Measurements from ENCODE around the gene UBQLN1.

The UBQLN1 gene

DNA sequence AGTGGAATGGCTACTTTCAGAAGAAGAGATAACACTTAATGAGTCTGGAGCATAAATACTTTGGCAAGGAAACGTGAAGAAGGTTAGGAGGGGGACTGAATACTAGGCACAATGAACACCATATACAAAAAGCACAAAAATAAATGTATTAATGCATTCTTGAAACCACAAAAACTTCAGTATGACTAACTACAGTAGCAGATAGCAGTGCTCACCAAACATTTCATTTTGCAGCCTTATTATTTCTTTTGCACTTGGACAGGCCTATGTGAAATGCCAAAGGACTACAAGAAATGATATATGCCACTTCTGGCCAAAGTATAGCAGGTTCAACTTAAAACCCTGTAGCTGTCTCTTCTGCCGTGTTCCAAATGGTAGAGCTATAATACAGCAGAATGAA lies 26.3 kb downstream of the UBQLN1 start:
- no peak for DNase-seq

DNA sequence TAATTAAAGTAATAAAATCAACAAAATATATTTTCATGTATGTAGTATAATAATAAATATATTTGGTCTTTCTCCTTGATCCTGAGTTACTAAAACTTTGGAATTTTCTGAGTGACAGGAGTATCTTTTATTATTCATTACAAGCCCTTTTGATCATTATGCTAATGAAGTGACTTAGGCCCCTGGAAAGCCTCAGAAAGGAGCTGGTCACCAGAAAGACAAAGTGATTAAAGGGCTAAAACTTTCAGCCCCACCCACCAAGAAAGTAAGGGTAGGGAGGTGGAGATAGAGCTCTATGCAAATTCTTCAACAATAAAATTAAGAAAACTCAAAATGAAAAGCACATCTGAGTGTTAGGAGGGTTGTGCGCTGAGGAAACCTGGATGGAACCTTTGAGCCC lies 27.5 kb downstream of the UBQLN1 start:
- no peak for DNase-seq

DNA sequence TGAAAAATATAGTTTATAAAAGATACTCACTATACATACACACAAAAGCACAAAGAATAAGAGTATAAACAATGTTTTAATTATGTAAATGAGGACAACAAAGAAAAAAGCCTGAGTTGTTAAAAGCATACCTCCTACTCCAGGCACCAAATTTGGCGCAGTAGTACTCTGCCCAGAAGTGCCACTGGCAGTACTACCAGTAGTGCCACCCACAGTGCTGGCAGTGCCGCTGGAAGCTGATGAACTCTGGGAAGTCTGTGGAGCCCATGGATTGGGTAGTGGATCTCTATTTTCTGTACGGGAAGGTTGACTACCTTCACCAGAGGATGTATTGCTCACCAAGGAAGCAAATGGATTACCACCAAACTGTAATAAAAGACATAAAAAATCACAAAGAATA lies 30.2 kb downstream of the UBQLN1 start:
- no peak for DNase-seq

GRCh38 chr9:83675466-83675865 lies 32.3 kb downstream of the UBQLN1 start:
- no peak for DNase-seq

DNA sequence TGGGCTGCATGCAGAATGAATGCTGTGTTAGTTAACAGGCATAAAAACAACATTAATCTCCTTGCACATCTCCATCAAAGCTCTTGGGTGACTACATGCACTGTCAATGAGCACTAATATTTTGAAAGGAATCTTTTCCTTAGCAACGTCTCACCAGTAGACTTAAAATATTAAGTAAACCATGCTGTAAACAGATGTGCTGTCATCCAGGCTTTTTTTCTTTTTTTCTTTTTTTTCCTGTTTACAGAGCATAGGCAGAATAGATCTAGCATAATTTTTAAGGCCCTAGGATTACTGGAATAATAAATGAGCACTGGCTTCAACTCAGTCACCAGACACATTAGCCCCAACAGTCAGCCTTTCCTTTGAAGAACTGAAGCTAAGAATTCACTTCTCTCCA lies 36.3 kb downstream of the UBQLN1 start:
- no peak for DNase-seq

- no peak for DNase-seq
Measured at GRCh38 chr9:83670381-83670780, 37.4 kb downstream of the UBQLN1 start.

DNA sequence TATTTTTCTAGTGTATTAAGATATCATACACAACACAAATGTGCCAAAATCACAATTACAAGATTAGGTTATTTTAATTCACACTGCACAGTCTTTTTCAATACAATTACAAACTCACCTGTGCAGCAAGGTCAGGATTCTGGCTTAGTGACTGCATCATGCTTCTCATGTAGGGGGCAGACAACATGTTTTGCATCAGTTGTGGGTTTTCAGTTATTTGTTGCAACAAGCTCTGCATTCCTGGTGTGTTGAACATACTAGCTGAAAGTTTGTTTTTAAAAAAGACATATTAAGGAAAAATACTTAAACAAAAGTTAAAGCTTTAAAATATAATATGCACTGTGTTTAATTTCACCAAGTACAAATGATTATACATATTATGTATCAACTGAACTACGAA lies 38.7 kb downstream of the UBQLN1 start:
- no peak for DNase-seq

DNA sequence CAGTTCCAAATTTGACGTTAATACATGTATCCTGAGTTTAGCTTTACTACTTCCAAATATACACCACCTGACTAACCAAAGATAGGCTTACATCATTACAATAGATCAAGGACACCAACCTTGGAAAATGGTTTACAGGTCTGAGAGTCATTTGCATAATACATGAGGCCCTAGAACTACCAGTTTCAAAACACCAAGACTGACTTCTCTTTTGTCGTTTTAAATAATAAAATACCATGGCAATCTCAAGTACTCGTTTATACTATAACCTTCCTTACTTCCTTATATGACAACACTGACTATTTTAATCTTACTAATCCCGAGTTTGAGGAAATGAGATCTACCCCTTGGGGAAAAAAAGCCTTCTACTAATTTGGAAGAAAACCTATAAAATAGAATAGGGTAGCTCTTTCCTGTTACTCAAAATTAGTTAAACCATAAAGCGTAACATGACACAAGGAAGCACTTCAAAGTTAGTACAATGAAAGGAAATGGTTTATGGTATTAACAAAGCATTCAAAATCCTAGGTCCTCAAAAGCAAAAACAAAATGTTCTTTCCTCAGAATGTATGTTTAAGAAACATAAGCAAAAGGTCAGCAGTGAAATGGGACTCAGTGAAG lies 42.1 kb downstream of the UBQLN1 start:
- DNase-seq = no peak

GRCh38 chr9:83662933-83663332 lies 44.8 kb downstream of the UBQLN1 start:
- DNase-seq = no peak

- no peak for DNase-seq
Measured at GRCh38 chr9:83656952-83657351, 50.8 kb downstream of the UBQLN1 start.

GRCh38 chr9:83656032-83656680 lies 51.6 kb downstream of the UBQLN1 start:
- no peak for DNase-seq

DNA sequence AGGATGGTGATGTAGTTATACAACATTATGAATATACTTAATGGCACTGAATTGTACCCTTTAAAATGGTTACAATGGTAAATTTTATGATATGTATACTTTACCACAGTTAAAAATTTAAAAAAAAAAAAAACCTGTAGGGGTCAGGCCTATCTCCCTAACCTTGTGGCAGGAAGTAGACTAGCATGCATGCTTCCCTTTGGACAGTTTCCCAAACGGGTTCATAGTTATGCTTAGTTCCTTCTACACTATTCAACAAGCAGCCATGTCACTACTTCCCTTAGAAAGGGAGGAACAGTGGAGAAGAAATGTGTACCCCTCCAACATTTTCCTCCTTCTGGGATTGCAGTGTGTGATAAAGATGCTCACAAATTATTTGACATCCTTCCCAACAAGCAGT lies 52.3 kb downstream of the UBQLN1 start:
- DNase-seq = no peak

DNA sequence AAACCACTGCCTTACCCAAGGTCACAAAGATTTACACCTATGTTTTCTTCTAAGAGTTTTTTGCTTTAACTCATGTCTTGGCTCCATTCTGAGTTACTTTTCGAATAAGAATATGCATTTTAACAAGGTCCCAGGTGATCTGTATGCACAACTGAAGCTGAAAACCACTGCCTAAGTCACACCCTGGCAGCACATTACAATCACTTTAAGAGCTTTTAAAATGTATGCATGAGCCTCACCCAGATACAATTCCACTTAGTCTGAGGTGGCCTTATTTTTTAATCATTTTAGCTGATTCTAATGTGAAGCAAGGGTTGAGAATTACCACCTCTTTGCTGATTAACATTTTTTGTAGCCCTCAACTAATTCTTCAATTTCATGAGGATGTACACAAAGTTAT lies 55.3 kb downstream of the UBQLN1 start:
- no peak for DNase-seq

DNA sequence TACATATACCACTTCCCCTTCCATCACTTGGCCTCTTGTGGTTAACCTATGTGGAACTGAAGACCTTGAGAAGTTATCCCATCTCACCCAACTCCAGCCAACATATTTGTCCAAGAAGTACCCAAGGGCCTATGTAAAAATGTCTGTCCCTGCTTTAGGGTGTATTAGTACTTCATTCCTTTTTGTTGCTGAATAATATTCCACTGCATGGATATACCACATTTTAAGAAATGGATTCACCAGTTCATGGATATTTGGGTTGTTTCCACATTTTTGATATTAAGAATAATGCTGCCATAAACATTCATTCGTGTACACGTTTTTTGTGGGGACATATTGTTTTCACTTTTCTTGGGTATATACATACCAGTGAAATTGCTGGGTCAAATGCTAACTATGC lies 56.2 kb downstream of the UBQLN1 start:
- DNase-seq = no peak

DNA sequence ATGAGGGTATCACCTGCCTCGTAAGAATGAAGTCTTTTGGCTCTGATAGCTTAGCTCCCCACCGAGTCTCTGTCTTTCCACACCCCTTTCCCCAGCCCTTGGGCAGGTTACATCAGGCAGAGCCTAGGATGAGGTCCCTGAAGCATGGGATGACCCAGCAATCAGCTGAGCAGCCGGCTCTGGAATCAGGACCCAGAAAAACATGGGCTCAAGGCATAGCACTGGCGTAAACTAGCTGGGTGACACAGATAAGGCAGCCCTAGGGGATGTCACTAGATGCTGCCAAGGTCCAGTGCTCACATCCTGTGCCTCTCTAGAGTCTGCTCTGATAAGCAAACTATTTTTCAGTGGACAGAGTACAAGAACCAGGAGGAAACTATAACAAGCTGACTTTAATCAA lies 58.2 kb downstream of the UBQLN1 start:
- no peak for DNase-seq

DNA sequence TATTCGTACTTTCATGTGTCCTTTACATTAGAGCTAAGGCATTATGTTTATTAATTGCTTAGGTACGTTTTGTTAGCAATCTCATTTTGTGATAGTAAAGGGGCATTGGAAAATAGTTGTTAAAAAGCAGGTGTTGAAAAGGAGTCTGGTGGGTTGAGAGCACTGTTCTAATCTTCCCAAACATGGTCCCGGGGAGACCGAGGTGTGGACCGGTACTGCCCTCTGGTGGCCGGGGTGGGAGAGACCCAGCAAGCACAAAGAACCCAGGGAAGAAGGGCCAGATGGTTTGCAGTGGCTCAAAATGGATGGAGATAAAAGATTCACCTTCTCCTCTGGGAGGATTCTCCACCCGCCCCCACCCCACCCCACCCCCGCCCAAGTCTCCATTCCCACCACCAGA lies 58.7 kb downstream of the UBQLN1 start:
- DNase-seq = peak; percentile 60

DNA sequence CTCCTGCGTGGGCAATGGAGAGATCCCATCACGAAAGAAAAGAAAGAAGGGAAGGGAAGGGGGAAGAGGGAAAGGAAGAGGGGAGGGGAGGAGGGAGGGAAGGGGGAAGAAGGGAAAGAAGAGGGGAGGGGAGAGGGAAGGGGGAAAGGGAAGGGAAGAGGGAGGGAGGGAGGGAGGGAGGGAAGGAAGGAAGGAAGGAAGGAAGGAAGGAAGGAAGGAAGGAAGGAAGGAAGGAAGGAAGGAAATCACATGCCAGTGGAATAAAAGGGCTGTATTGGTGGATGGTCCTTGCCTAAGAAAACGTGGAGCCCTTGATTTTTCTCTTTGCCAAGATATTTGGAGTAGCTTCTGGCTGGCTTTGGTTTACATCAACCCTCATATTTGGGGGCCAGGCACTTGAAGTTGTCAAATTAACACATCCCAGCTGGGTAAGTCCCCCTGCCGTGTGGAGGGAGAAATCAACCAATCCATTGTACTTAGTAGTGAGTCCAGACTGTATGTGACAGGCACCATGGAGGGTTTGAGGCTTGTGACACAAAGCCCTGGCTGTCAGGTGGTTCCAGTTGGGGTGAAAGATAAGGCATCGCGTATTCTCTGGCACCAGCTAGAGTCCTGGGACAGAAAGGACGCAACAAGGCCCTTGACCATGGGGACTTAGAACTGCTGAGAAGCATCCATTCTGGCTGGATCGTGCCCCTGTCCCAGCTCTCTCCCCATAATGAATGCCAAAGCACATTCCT lies 61.1 kb downstream of the UBQLN1 start:
- no peak for DNase-seq

DNA sequence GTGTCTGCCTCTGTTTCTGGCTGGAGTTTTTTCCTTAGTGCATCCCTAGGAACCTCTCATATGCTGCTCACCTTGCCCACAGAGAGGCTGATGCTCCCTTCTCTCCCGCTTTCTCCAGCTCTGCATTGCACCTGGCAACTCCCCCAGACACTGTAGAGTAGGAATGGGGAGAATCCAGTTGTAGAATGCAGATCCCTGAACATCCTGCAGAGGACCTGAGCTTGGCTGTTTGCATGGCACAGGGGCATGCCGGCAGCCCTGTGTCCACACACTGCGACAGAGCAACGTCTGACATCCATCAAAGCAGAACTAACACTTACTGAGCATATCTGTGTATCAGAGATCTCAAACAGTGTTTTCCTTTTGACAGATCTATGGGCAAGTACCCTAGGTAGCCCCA lies 65.0 kb downstream of the UBQLN1 start:
- no peak for DNase-seq

GRCh38 chr9:83639266-83639665 lies 68.5 kb downstream of the UBQLN1 start:
- no peak for DNase-seq

- DNase-seq = no peak
Measured at GRCh38 chr9:83637389-83637788, 70.4 kb downstream of the UBQLN1 start.

DNA sequence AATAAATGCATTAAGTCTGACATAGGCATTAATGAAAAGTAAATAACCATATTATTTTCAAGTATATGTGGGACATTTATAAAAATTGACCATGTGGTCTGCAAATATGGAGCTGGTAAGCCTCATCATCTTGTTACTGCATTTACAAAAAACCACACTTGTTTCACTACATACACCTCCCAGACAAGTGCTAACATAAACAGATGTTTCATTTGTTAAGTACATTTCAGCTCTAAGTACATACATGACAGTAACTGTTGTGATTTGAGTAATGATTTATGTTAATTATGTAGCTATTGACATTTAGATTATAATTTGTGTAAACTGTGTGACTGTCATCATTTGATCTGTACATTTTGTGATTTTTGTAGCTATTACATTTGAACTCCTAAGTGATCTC lies 70.9 kb downstream of the UBQLN1 start:
- DNase-seq = no peak

DNA sequence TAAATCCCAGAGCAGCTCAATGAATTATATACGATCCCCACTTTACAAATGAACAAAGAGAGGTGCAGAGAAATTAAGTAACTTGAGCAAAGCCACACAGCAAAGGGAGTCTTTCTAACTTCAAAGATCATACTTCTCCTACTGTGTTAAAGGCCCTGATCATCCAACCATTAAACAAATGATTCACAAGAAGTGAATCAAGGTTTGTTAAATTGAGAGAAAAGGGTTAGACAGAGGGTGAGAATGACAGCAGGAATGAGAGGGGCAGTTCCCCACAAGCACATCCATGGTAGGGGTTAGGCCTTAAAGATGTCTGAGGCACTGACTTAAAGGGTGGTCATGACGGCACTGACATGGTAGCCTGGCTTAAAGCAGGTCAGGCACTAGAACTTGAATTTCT lies 74.1 kb downstream of the UBQLN1 start:
- no peak for DNase-seq

DNA sequence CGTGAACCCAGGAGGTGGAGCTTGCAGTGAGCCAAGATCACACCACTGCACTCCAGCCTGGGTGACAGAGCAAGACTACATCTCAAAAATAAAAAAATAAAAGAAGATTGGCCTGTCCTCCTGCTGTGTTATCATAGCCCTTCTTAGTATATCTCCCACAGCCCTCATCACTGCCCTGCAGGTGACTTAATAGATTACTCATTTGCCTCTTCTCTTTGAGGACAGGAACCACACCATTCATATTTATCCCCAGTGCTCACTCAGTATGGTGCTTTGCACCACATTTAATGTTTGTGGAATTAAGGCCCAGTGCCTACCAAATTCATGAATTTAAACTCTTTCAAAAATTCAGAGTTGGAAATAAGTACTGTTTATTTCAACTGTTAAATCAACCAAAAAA lies 74.5 kb downstream of the UBQLN1 start:
- no peak for DNase-seq

GRCh38 chr9:83630938-83631457 lies 76.8 kb downstream of the UBQLN1 start:
- DNase-seq = no peak
